GM18909 (cell line): ENCODE measurements around the gene SDR42E2.

Experiments
- ATAC-seq: cut with Tn5 transposase; IDR thresholded peaks from one replicate; pipeline ENCODE4 v1.9.1; 2021; ENCODE audit warnings: mild to moderate bottlenecking; ENCODE audit not compliant: unreplicated experiment, poor library complexity

The SDR42E2 gene

GRCh38 chr16:22235839-22236745, 73.8 kb downstream of the SDR42E2 start:
- no peak for ATAC-seq

DNA sequence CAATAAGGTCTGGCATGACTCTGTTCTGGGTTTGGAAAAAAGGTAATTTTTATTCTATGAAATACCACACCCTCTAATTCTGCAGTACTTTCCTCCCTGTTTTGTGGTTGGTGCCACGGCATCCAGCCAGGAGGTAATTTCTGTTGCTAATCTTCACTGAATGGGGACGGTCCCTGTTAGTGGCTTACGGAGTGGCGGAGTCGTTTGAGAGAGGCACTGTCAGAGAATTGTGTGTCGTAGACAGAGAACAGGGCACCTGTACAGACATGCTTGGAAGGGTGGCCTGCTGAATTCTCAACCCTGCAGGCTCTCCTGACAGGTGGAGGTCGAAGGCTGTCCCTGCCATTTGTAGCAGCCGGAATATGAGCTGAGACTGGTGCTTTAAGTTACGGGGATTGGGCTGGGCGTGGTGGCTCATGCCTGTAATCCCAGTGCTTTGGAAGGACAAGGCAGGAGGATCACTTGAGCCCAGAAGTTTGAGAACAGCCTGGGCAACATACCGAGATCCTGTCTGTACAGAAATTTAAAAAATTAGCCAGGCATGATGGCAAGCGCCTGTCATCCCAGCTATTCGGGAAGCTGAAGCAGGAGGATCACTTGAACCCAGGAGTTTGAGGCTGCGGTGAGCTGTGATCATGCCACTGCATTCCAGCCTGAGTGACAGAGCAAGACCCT, 77.0 kb downstream of the SDR42E2 start:
- ATAC-seq: no peak

DNA sequence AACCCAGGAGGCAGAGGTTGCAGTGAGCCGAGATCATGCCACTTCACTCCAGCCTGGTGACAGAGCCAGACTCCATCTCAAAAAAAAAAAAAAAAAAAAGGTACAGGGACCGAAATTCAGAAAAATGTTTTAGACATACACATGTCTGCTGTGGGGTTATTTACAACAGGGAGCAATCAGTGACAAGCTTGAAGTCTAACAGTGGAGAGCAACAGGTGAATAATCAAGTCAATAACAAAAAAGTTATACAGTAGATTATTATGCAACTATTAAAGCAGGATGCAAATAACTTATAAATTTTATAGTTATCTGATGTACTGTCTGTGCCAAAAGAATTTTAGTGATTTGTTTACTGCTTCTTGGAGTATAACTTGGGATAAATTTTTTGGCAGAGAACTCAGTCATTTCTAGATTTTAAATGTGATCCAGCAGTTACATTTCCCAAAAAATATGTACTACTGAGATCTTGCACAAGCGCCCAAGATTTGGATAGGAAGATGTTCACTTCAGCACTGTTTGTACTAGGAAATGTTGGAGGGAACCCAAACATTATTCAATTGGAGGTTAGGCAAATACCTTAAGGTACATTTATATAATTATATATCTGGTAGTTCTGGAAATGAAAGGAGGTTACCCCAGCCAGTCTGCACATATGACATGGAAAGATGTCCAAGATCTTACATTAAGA, 77.9 kb downstream of the SDR42E2 start:
- no peak for ATAC-seq
